ENCODE results near the gene ABHD17A. TPM values are rescaled to one million over a fixed set of nuclear protein-coding genes. Genes with fewer than 3 reads are reported as not detected.

Gene ABHD17A
- total and polyA plus RNA-seq, 2 of the 8 experiments (the other 6 are each of a cell fraction or from before 2014, with no cell fraction given), result 41.2 to 87.4 TPM

DNA sequence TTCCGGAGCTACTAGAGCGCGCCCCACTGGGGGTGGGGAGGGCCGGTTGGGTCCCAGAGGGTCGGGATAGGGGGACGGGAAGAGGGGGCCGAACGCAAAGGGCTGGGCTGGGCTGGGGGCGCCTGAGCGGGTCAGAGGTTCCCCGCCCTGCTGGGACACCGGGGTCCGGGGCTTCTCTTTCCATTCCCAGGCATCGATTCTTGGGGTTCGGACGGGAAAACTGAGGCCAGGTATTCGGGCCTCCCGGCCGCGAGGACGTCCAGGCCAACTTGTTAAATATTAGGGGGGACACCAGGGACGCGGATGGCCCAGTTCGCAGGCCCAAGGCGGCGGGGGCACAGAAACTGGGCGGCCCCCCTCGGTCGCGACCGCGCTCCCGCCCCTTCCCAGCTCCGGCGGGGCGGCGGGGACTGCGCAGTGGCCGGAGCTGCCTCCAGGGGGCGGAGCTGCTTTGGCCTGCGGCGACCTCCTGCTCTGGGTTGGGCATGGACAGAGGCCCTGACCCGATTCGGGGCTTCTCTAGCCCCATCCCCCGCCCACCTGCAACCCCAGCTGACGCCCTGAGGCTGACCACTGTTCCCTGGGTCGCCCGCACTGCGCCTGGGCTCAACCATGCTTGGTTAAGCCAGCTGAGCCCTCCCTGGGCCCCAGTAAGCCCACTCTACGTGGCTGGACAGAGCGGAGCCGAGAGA, 20.7 kb downstream of the ABHD17A start:
- peak overlapping the region; percentile 5; the same call in 1 of the 2 replicates for H2BK12ac ChIP-seq (ENCODE audit: low read depth, low read length)
- H3K23ac ChIP-seq (ENCODE audit: insufficient read length), result no peak overlapping the region
- no peak overlapping the region for H2BK20ac ChIP-seq (ENCODE audit: low read length)
- peak overlapping the region; percentile 81 for H2BK5ac ChIP-seq (ENCODE audit: low read depth, low read length)
- peak overlapping the region; percentile 88 for H4K91ac ChIP-seq (replicated peaks; ENCODE audit: insufficient read length, low read length)
- peak overlapping the region; percentile 10 to 82 (median 76) for H3K9ac ChIP-seq (replicated peaks in 1 of 4; ENCODE audit: extremely low read depth in 1 of 4, low read depth in 3 of 4, low read length in 3 of 4)
- H3K4ac ChIP-seq (replicated peaks; ENCODE audit: insufficient read length, low read depth, low read length), result peak overlapping the region; percentile 69
- DNase-seq (ENCODE audit: low read depth in 1 of 2, low spot score in 2 of 2), result peak in 1 of 2 experiments; percentile 91
- no peak overlapping the region for H2AFZ ChIP-seq (ENCODE audit: low read length)
- H4K8ac ChIP-seq (ENCODE audit: extremely low read depth, insufficient read depth, low read length), result peak overlapping the region; percentile 95
- peaks cover 18 to 30% of the 10 kb centered on the region in 2 experiments; a peak in 3 of 4 replicates for H3K79me2 ChIP-seq (ENCODE audit: control insufficient read depth in 1 of 2, insufficient read depth in 2 of 2, low read length in 2 of 2)
- H3K14ac ChIP-seq (ENCODE audit: insufficient read length), result no peak overlapping the region
- H3K27me3 ChIP-seq (replicated peaks in 1 of 4; ENCODE audit: control insufficient read depth in 3 of 4, extremely low read depth in 1 of 4, insufficient read depth in 3 of 4, low read length in 3 of 4), result peaks cover 0 to 15% (median 6%) of the 10 kb centered on the region in 4 experiments; a peak in 5 of 7 replicates
- H2BK15ac ChIP-seq (ENCODE audit: low read length), result no peak overlapping the region; the same call in 1 of the 2 replicates
- peak overlapping the region; percentile 59 to 96 (median 72) for H3K4me3 ChIP-seq (ENCODE audit: extremely low read depth in 1 of 4, insufficient read depth in 2 of 4, low read depth in 3 of 4, low read length in 4 of 4)
- H3K4me1 ChIP-seq (replicated peaks in 1 of 4; ENCODE audit: control insufficient read depth in 3 of 4, insufficient read depth in 4 of 4, low read length in 3 of 4), result peaks cover 0 to 28% (median 17%) of the 10 kb centered on the region in 4 experiments; a peak in 6 of 7 replicates
- H3K23me2 ChIP-seq (ENCODE audit: low read depth, low read length), result peaks cover 5% of the 10 kb centered on the region; the same call in 1 of the 2 replicates
- peaks cover 22 to 31% of the 10 kb centered on the region in 2 experiments for H4K20me1 ChIP-seq (replicated peaks in 1 of 2; ENCODE audit: control insufficient read depth in 1 of 2, insufficient read depth in 2 of 2, low read length in 2 of 2)
- ChIA-PET CTCF (ENCODE audit: partially characterized antibody) (interaction anchor here (0.5 to 2.6 kb wide), 17 partner anchors 11 to 774 kb away, joined by 3 to 12 read pairs (median 3); no protein-coding TSS in a partner anchor), POLR2A (ENCODE audit: partially characterized antibody) (interaction anchor here (0.8 to 1.6 kb wide), 15 partner anchors 10 to 611 kb away, joined by 3 to 10 read pairs (median 5); partner anchors contain the start of genes ABHD17A, ADAT3, GADD45B and REXO1)
- peak overlapping the region; percentile 32 to 89; a peak in 3 of 4 replicates for H3K4me2 ChIP-seq (ENCODE audit: insufficient read depth in 1 of 2, low read depth in 2 of 2, low read length in 2 of 2)
- H2BK120ac ChIP-seq (replicated peaks; ENCODE audit: low read depth, low read length), result no peak overlapping the region
- H3K79me1 ChIP-seq (ENCODE audit: low read depth, low read length), result 0 out of 2 replicates have a peak, but pooled peaks cover 2% of the 10 kb centered on the region
- H3K27ac ChIP-seq (ENCODE audit: low read depth, low read length), result peak overlapping the region; percentile 75
- peak overlapping the region; percentile 79 for H3K56ac ChIP-seq (replicated peaks; ENCODE audit: insufficient read length, low read depth, low read length)
- 12% methylated on average over 29 of the region's 52 CpGs; no CpG with 5 or more reads in 1 of the 2 experiments for WGBS, 2 experiments (ENCODE audit: extremely low coverage in 1 of 2, insufficient coverage in 1 of 2, insufficient read length in 1 of 2, insufficient replicate concordance in 2 of 2, low coverage in 1 of 2, low lambda C conversion rate in 2 of 2, missing lambda C conversion rate in 1 of 2)
- H3K18ac ChIP-seq (ENCODE audit: extremely low read depth, low read length), result peak overlapping the region; percentile 99
- H3K9me3 ChIP-seq (ENCODE audit: insufficient read depth in 2 of 2, low read depth in 1 of 2, low read length in 1 of 2), result no peaks in the 10 kb centered on the region
- no peaks in the 10 kb centered on the region for H3K36me3 ChIP-seq (ENCODE audit: control insufficient read depth in 2 of 4, insufficient read depth in 4 of 4, low read length in 3 of 4)
- no peak for FAIRE-seq
- no peak overlapping the region for H2AK5ac ChIP-seq (ENCODE audit: low read depth, low read length)
- peak overlapping the region; percentile 95 for H4K5ac ChIP-seq (ENCODE audit: insufficient read length, low read depth, low read length)
- TF ChIP-seq CHD1 (IDR thresholded peaks at IDR 0.05; ENCODE audit: low read depth, low read length) (no peak), EZH2 (IDR thresholded peaks at IDR 0.05; ENCODE audit: low read depth, low read length, severe bottlenecking) (no peak), CREB1 (IDR thresholded peaks at IDR 0.05) (peak; percentile 12), RAD21 (IDR thresholded peaks at IDR 0.05 in 1 of 2, conservative IDR thresholded peaks at IDR 0.05 in 1 of 2; ENCODE audit: low read depth in 2 of 2, low read length in 2 of 2) (peak; percentile 58 to 70; a peak in 3 of 4 replicates), SP1 (IDR thresholded peaks at IDR 0.05; ENCODE audit: low read depth, low read length) (no peak), PHF8 (conservative IDR thresholded peaks at IDR 0.05; ENCODE audit: low read depth, low read length) (peak; percentile 57), TAF7 (optimal IDR thresholded peaks at IDR 0.05; ENCODE audit: borderline replicate concordance, low read depth, low read length) (peak; percentile 5), YY1 (IDR thresholded peaks at IDR 0.05; ENCODE audit: low read depth, low read length) (0 out of 2 replicates have a peak, but pooled peaks have one; percentile 9), TCF12 (IDR thresholded peaks at IDR 0.05; ENCODE audit: low read depth, low read length) (no peak), POLR2A (IDR thresholded peaks at IDR 0.05; ENCODE audit: control extremely low read depth in 1 of 2, low read depth in 2 of 2, low read length in 2 of 2) (peak in 1 of 2 experiments; percentile 40; a peak in 1 of 3 replicates)
- TF ChIP-seq, protein P1, sequence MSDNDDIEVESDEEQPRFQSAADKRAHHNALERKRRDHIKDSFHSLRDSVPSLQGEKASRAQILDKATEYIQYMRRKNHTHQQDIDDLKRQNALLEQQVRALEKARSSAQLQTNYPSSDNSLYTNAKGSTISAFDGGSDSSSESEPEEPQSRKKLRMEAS (IDR thresholded peaks at IDR 0.05), result peak; percentile 67
